GM12875 (cell line): Measurements from ENCODE around the gene ITPRID1.
"Not testable (repeated sequence)": the region's sequence is repeated elsewhere in the genome, so short reads cannot be mapped to it uniquely, and the experiment has no call there.

Experiments used
- H3K4me3 ChIP-seq: one replicate; pipeline ENCODE4 v1.5.1; 2011; ENCODE audit warnings: low read depth, low read length, control low read depth
- TF ChIP-seq, protein P1 (sequence below): IDR thresholded peaks from 2 replicates; pipeline ENCODE4 v1.5.1; 2011; ENCODE audit warnings: low read depth, mild to moderate bottlenecking, control low read depth, inconsistent platforms, low read length, moderate library complexity, borderline replicate concordance; ENCODE audit not compliant: insufficient read depth

ITPRID1 gene

DNA sequence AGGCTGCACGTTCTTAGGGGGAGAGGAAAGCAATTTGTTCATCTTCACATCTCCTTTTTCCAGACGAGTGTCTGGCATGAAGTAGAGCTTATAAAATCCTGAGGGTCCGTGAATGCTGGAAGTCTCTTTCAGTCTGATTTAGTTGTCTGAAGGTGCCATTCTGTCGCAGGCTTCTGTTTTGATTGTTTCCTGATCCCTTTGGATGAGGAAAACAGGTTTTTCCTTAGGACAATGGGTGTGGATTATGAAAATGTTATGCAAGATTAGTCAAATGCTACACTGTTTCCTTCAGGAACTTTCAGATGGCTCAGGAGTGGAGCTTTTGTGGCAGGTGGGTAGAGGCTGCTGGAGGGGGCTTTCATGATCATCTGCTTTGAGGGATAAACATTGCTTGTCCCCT lies at the start of gene ITPRID1:
Gene ITPRID1 (plus strand): TSS at position 301 of the 400 bp plus-strand sequence. CDS start 38,935 bp downstream, outside the sequence.
- no peak within 1 kb of the TSS for H3K4me3 ChIP-seq
- TF ChIP-seq, protein P1, sequence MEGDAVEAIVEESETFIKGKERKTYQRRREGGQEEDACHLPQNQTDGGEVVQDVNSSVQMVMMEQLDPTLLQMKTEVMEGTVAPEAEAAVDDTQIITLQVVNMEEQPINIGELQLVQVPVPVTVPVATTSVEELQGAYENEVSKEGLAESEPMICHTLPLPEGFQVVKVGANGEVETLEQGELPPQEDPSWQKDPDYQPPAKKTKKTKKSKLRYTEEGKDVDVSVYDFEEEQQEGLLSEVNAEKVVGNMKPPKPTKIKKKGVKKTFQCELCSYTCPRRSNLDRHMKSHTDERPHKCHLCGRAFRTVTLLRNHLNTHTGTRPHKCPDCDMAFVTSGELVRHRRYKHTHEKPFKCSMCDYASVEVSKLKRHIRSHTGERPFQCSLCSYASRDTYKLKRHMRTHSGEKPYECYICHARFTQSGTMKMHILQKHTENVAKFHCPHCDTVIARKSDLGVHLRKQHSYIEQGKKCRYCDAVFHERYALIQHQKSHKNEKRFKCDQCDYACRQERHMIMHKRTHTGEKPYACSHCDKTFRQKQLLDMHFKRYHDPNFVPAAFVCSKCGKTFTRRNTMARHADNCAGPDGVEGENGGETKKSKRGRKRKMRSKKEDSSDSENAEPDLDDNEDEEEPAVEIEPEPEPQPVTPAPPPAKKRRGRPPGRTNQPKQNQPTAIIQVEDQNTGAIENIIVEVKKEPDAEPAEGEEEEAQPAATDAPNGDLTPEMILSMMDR = no peak

DNA sequence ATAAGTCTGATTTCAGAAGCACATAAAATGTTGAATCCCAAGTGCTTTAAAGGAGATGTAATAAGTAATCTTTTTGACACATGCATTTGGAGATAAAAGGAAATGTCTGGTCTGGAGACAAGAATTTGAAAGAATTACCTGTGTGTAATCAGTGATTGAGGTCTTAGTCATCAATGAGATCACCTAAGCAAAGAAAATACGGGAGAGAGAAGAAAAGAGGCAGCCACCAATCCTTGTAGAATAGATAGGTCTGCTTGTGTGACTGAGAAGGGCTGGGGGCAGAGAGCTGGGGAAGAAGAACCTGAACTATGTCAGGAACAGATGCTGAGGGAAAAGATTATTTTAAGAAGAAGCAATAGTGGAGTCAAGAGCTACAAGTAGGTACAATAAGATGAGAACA lies 49.3 kb upstream of the ITPRID1 start:
- TF ChIP-seq, protein P1 = no peak
- H3K4me3 ChIP-seq = no peak overlapping the region

DNA sequence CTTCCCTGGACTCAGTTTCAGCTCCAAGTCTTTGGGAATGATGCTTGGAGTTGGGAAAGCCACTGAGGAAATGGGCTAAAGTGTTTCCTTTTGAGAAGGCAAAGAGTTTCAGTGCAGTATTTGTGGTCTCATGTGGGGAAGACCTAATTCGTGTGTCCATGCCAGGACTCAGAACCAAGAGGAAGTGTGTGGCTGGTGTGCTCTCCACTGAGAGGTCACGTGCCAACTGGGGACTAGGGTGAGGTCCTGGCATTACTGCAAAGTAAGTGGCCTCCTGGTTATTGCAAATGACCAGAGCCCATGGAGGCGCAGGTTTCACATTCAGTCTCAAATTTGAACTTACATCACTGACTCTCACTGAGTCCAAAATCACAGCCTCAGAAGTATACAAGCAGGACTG lies 48.6 kb upstream of the ITPRID1 start:
- H3K4me3 ChIP-seq = no peak overlapping the region
- TF ChIP-seq, protein P1 = no peak

DNA sequence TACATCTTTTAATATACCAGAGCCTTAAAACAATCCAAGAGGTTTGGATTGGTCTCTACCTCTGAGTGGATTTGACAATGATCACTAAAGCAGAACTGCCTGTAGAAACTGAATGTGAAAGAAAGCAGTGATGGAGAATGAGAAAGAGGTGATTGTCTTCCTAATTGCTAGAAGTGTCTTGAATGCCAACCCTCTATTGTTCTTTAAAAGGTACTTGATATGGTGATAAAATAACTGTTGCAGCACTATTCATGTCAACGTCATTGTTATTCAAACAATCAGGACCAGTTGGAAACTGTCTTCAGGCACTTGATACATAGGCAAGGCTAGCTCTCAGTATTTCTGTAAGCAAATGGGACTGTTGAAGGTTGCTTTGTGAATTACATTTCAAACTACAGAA lies 47.9 kb upstream of the ITPRID1 start:
- TF ChIP-seq, protein P1 = no peak
- no peak overlapping the region for H3K4me3 ChIP-seq

DNA sequence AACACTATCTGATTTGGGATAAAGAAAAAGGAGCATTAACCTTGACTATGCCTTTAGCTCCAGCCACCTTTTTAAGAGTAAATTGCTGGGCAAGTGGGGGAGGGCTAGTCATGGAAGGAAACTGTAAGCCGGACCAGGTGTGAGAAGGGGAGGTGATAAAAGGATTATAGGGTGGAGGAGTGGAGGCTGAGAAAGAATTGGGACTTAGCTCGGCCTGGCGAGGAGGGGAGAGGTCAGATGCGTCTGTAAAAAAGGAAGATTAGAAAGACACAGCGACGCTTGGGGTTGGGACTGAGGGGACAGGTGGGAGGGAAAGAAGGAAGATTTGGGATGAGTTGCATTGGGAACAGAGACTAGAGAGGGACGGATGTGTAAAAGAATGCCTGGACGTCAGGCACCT lies 43.0 kb upstream of the ITPRID1 start:
- not testable (repeated sequence) for H3K4me3 ChIP-seq

DNA sequence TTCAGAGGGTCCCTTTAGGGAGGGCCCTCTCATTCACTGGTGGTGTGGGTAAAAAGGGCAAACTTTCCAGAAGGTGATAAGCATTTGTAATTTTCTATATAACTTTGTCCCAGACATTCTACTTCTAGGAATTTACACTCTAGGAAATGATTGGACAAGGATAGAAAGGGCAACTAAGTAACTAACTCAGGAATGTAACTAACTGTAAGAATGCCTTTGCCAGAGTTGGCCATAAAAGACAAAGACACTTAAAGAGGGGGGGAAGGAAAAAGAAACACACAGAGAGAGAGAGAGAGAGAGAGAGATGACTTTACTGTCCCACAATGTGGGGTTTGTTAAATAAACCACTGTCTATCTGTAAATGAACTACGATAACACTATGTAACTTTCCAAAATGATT lies 38.5 kb upstream of the ITPRID1 start:
- TF ChIP-seq, protein P1 = no peak

DNA sequence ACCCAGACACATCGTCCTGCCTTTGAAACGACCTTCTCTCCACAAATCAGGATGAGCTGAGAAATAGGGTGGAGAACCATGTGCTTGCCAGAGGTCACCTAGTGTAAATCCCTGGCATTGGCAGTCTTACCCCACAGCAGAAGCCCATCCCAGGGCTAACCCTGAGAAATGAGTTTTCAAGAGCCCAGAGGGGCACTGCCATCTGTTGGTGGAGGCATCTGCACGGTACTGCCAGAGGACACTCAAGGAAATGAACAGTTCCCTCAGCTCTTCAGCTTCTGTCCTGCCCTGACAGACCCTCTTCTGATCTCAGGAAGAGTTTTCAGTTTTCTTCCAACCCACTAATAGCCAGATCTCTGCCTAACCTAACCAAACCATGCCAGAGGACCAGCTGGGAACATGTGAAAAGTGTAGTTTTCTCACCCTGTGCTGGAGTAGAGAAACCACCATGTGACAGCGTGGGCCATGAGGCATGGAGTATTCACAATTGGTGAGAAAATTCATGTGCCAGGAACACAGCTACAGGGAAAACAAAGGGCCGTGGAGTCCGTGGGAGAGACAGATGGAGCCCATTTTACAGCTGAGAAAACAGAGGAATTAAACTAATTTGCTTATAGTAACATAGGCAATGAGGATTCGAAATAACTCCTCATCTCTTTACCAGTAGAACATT lies 37.7 kb upstream of the ITPRID1 start:
- TF ChIP-seq, protein P1 = no peak
- H3K4me3 ChIP-seq = no peak overlapping the region

More for the DNA sequence above, 38.5 kb upstream of the ITPRID1 start:
- H3K4me3 ChIP-seq = no peak overlapping the region
